Kidney (tissue), 14 donors: ENCODE data around the gene HIRA. TPM values are rescaled to one million over a fixed set of nuclear protein-coding genes. Genes with fewer than 3 reads are reported as not detected.

ENCODE experiments used
- DNase-seq, 5 donors: peaks; one replicate each; pipeline ENCODE4 v3.0.0-alpha.2; 2013 to 2020
- FAIRE-seq: peaks from 2 replicates; lab custom pipeline; 2012; peaks lifted over from hg19 to GRCh38; lab: Jason Lieb, UNC
- H3K27ac ChIP-seq, 2 donors: one replicate each; pipeline ENCODE4 v1.7.0; 2013; ENCODE audit warnings: low read depth in 2 of 2, low read length in 2 of 2, inconsistent platforms in 1 of 2
- H3K27me3 ChIP-seq: one replicate; pipeline ENCODE4 v1.7.1; 2013; ENCODE audit warnings: low read length, inconsistent platforms; ENCODE audit not compliant: control insufficient read depth, insufficient read depth
- H3K36me3 ChIP-seq, 3 donors: one replicate each; pipeline versions ENCODE4 v1.7.0 to v1.7.1; 2013; ENCODE audit warnings: low read length in 3 of 3, control low read depth in 1 of 3, inconsistent platforms in 1 of 3; ENCODE audit not compliant: insufficient read depth in 3 of 3, control insufficient read depth in 2 of 3
- H3K4me1 ChIP-seq, 3 donors: one replicate each; pipeline versions ENCODE4 v1.7.0 to v1.7.1; 2013; ENCODE audit warnings: low read length in 3 of 3, inconsistent platforms in 1 of 3, low read depth in 1 of 3; ENCODE audit not compliant: control insufficient read depth in 2 of 3, insufficient read depth in 2 of 3
- H3K4me3 ChIP-seq, 3 donors: one replicate each; pipeline versions ENCODE4 v1.7.0 to v1.8.1; 2013; ENCODE audit warnings: low read length in 3 of 3, control low read depth in 1 of 3, inconsistent platforms in 1 of 3
- H3K9ac ChIP-seq, 3 donors: one replicate each; pipeline versions ENCODE4 v1.7.0 to v1.7.1; 2013; ENCODE audit warnings: low read length in 3 of 3, control low read depth in 1 of 3, inconsistent platforms in 1 of 3
- H3K9me3 ChIP-seq, 3 donors: one replicate each; pipeline versions ENCODE4 v1.7.0 to v1.7.1; 2013; ENCODE audit warnings: low read length in 3 of 3, control low read depth in 1 of 3, inconsistent platforms in 1 of 3; ENCODE audit not compliant: control insufficient read depth in 2 of 3, insufficient read depth in 1 of 3
- CTCF ChIP-seq: IDR thresholded peaks from 3 replicates; pipeline ENCODE4 v1.5.1; 2012; ENCODE audit warnings: mild to moderate bottlenecking, moderate library complexity, borderline replicate concordance; ENCODE audit not compliant: insufficient read depth; ENCODE audit errors: extremely low read depth
- intact Hi-C: fragments of 100-400 bp; cut with DNase I; formaldehyde crosslinking; loops from one replicate; pipeline ENCODE4 v1.11.1; 2022
- polyA plus RNA-seq: library from polyadenylated mRNA; stranded (reverse); fragments of 350-450 nt; fragmentation: Illumina TruSeq; extraction: RNeasy Lipid Tissue Mini Kit (QIAGEN cat#74804); gene quantifications from one replicate; pipeline ENCODE4 v1.2.3, GENCODE V29; 2014; ENCODE audit warnings: low read depth, low replicate concordance; ENCODE audit not compliant: insufficient read depth
- total RNA-seq: library from RNA; stranded (reverse); fragmentation: NEBNext Ultra II Directional; extraction: Animal tissue kit (Norgen Biotek cat#: 25700); gene quantifications from one replicate; pipeline ENCODE4 v1.2.1, GENCODE V29; 2021
- donor health status: control.
- donor health status: control.
- donor health status: control.
- donor health status: control.
- donor health status: control.
- donor health status: DM: yes; HTN: yes; CAD: no.
- donor health status: Normal renal cell carcinoma (clear cell type).

Gene HIRA
- total and polyA plus RNA-seq, 2 donors from 2014 or later = 18.5 to 26.8 TPM

GRCh38 chr22:19358195-19358594 lies 73.3 kb downstream of the HIRA start:
- peaks cover 13 to 62% (median 61%) of the 10 kb centered on the region in 3 donors for H3K36me3 ChIP-seq
- no peak for DNase-seq
- no peak overlapping the region for H3K9ac ChIP-seq
- peaks cover 0 to 2% (median 0%) of the 10 kb centered on the region in 3 donors for H3K4me1 ChIP-seq
- TF ChIP-seq CTCF = no peak
- intact Hi-C loops = no loop called here
- H3K27ac ChIP-seq = no peak overlapping the region
- H3K9me3 ChIP-seq = no peaks in the 10 kb centered on the region
- FAIRE-seq = no peak
- no peaks in the 10 kb centered on the region for H3K27me3 ChIP-seq
- no peak overlapping the region for H3K4me3 ChIP-seq

GRCh38 chr22:19357270-19358105 lies 74.0 kb downstream of the HIRA start:
- no peak overlapping the region for H3K27ac ChIP-seq
- no peak overlapping the region for H3K4me3 ChIP-seq
- FAIRE-seq (no peak), DNase-seq (no peak)
- peaks cover 0 to 2% (median 0%) of the 10 kb centered on the region in 3 donors for H3K4me1 ChIP-seq
- H3K9me3 ChIP-seq = no peaks in the 10 kb centered on the region
- intact Hi-C loops = no loop called here
- peaks cover 13 to 67% (median 61%) of the 10 kb centered on the region in 3 donors for H3K36me3 ChIP-seq
- H3K27me3 ChIP-seq = no peaks in the 10 kb centered on the region
- no peak for TF ChIP-seq CTCF
- no peak overlapping the region for H3K9ac ChIP-seq

- DNase-seq (no peak), FAIRE-seq (no peak)
- H3K27me3 ChIP-seq = no peaks in the 10 kb centered on the region
- no peaks in the 10 kb centered on the region for H3K9me3 ChIP-seq
- peaks cover 13 to 72% (median 61%) of the 10 kb centered on the region in 3 donors for H3K36me3 ChIP-seq
- peaks cover 0 to 2% (median 0%) of the 10 kb centered on the region in 3 donors for H3K4me1 ChIP-seq
- no peak for TF ChIP-seq CTCF
- H3K4me3 ChIP-seq = no peak overlapping the region
- intact Hi-C loops = no loop called here
- no peak overlapping the region for H3K27ac ChIP-seq
- H3K9ac ChIP-seq = no peak overlapping the region
These were observed 74.7 kb downstream of the HIRA start for GRCh38 chr22:19356708-19357269.
